HTERT RPE-1 (cell line): ENCODE measurements around the gene AATK.
"Not testable (repeated sequence)": the region's sequence is repeated elsewhere in the genome, so short reads cannot be mapped to it uniquely, and the experiment has no call there.

Experiments
- in situ Hi-C: fragments of 300-500 bp; cut with MboI; formaldehyde crosslinking; loops from 4 replicates; pipeline ENCODE4 v1.14.3; 2020; ENCODE audit warnings: low sequenced_read_pairs

AATK gene

GRCh38 chr17:81162491-81162890 lies 3.5 kb downstream of the AATK start:
- in situ Hi-C loops: no loop called here

- in situ Hi-C loops: no loop called here
Observed at GRCh38 chr17:81161972-81162371, 4.0 kb downstream of the AATK start.

- in situ Hi-C loops: no loop called here
Observed at GRCh38 chr17:81161536-81161935, 4.5 kb downstream of the AATK start.

- in situ Hi-C loops: no loop called here
Observed at GRCh38 chr17:81160747-81161453, 5.1 kb downstream of the AATK start.

GRCh38 chr17:81160306-81160705 lies 5.7 kb downstream of the AATK start:
- in situ Hi-C loops: no loop called here

GRCh38 chr17:81159611-81160265 lies 6.3 kb downstream of the AATK start:
- in situ Hi-C loops: no loop called here

- in situ Hi-C loops: no loop called here
Observed at GRCh38 chr17:81158688-81159590, 7.1 kb downstream of the AATK start.

- in situ Hi-C loops: no loop called here
Observed at GRCh38 chr17:81157848-81158687, 8.0 kb downstream of the AATK start.

- in situ Hi-C loops: no loop called here
Observed at GRCh38 chr17:81156866-81157805, 8.9 kb downstream of the AATK start.

GRCh38 chr17:81154961-81155360 lies 11.1 kb downstream of the AATK start:
- in situ Hi-C loops: no loop called here

GRCh38 chr17:81154016-81154415 lies 12.0 kb downstream of the AATK start:
- in situ Hi-C loops: not testable (repeated sequence)

GRCh38 chr17:81153340-81153803 lies 12.6 kb downstream of the AATK start:
- in situ Hi-C loops: no loop called here

- in situ Hi-C loops: no loop called here
Observed at GRCh38 chr17:81152288-81152828, 13.7 kb downstream of the AATK start.

GRCh38 chr17:81151278-81151677 lies 14.7 kb downstream of the AATK start:
- in situ Hi-C loops: no loop called here

- in situ Hi-C loops: no loop called here
Observed at GRCh38 chr17:81150377-81151077, 15.5 kb downstream of the AATK start.

GRCh38 chr17:81148986-81149533 lies 17.0 kb downstream of the AATK start:
- in situ Hi-C loops: no loop called here

- in situ Hi-C loops: no loop called here
Observed at GRCh38 chr17:81148571-81148970, 17.4 kb downstream of the AATK start.

- in situ Hi-C loops: no loop called here
Observed at GRCh38 chr17:81147701-81148100, 18.3 kb downstream of the AATK start.
